ENCODE measurements around the gene DGKG.
A peak's percentile ranks its signal among the peaks of the same experiment; 100 is the strongest.

The DGKG gene

GRCh38 chr3:186361762-186362536, at the start of gene DGKG:
TSS of gene DGKG (minus strand) at chr3:186362234. CDS start at chr3:186320459, 41,775 bp downstream.
- peak; percentile 37 for DNase-seq (ENCODE audit: extremely low spot score)
- ChIA-PET CTCF (no interaction called here), POLR2A (no interaction called here)
- peak; percentile 72 for TF ChIP-seq PKNOX1 (IDR thresholded peaks at IDR 0.05)
- TF ChIP-seq FOXA1 (IDR thresholded peaks at IDR 0.05): no peak

- DNase-seq (ENCODE audit: extremely low spot score): no peak
- POLR2A ChIA-PET: no interaction called here
- no peak for TF ChIP-seq L3MBTL2 (conservative IDR thresholded peaks at IDR 0.05)
- TF ChIP-seq PKNOX1 (IDR thresholded peaks at IDR 0.05): no peak
- no peak for TF ChIP-seq SUZ12 (IDR thresholded peaks at IDR 0.05)
- TF ChIP-seq FOXA1 (IDR thresholded peaks at IDR 0.05): no peak
- no peak for TF ChIP-seq CTBP1 (IDR thresholded peaks at IDR 0.05; ENCODE audit: borderline replicate concordance)
- TF ChIP-seq FOXK2 (IDR thresholded peaks at IDR 0.05): no peak
- TF ChIP-seq BHLHE40 (IDR thresholded peaks at IDR 0.05; ENCODE audit: borderline replicate concordance): no peak
- TF ChIP-seq LEF1 (IDR thresholded peaks at IDR 0.05; ENCODE audit: borderline replicate concordance): no peak
- no peak for TF ChIP-seq FOXM1 (IDR thresholded peaks at IDR 0.05; ENCODE audit: borderline replicate concordance)
- no peak for TF ChIP-seq ELF4 (IDR thresholded peaks at IDR 0.05)
- no peak for TF ChIP-seq TARDBP (IDR thresholded peaks at IDR 0.05)
- TF ChIP-seq HDGF (IDR thresholded peaks at IDR 0.05; ENCODE audit: borderline replicate concordance): no peak
- TF ChIP-seq SP1 (IDR thresholded peaks at IDR 0.05): no peak
- no peak for TF ChIP-seq NFRKB (IDR thresholded peaks at IDR 0.05)
- no peak for TF ChIP-seq ARNT (IDR thresholded peaks at IDR 0.05)
- TF ChIP-seq ZNF384 (IDR thresholded peaks at IDR 0.05): no peak
- CTCF ChIA-PET: no interaction called here
These were observed 49.1 kb upstream of the DGKG start for GRCh38 chr3:186411089-186411488.

GRCh38 chr3:186406669-186407635, 44.9 kb upstream of the DGKG start:
- TF ChIP-seq ZNF384 (IDR thresholded peaks at IDR 0.05) (no peak), ARNT (IDR thresholded peaks at IDR 0.05) (no peak), TARDBP (IDR thresholded peaks at IDR 0.05) (no peak), FOXM1 (IDR thresholded peaks at IDR 0.05; ENCODE audit: borderline replicate concordance) (no peak), BHLHE40 (IDR thresholded peaks at IDR 0.05; ENCODE audit: borderline replicate concordance) (no peak), SP1 (IDR thresholded peaks at IDR 0.05) (no peak)
- CTCF ChIA-PET: no interaction called here
- POLR2A ChIA-PET: no interaction called here
- DNase-seq (ENCODE audit: extremely low spot score): no peak

GRCh38 chr3:186401556-186401955, 39.5 kb upstream of the DGKG start:
- no peak for DNase-seq (ENCODE audit: extremely low spot score)
- TF ChIP-seq ARNT (IDR thresholded peaks at IDR 0.05) (no peak), HDGF (IDR thresholded peaks at IDR 0.05; ENCODE audit: borderline replicate concordance) (no peak), FOXK2 (IDR thresholded peaks at IDR 0.05) (no peak), PKNOX1 (IDR thresholded peaks at IDR 0.05) (no peak), FOXM1 (IDR thresholded peaks at IDR 0.05; ENCODE audit: borderline replicate concordance) (no peak), L3MBTL2 (conservative IDR thresholded peaks at IDR 0.05) (no peak), ELF4 (IDR thresholded peaks at IDR 0.05) (no peak), NFRKB (IDR thresholded peaks at IDR 0.05) (no peak)
- POLR2A ChIA-PET: no interaction called here
- CTCF ChIA-PET: no interaction called here

- ChIA-PET CTCF (no interaction called here), POLR2A (no interaction called here)
- DNase-seq (ENCODE audit: extremely low spot score): no peak
- TF ChIP-seq L3MBTL2 (conservative IDR thresholded peaks at IDR 0.05) (no peak), TARDBP (IDR thresholded peaks at IDR 0.05) (no peak), HDGF (IDR thresholded peaks at IDR 0.05; ENCODE audit: borderline replicate concordance) (no peak), LEF1 (IDR thresholded peaks at IDR 0.05; ENCODE audit: borderline replicate concordance) (no peak), FOXM1 (IDR thresholded peaks at IDR 0.05; ENCODE audit: borderline replicate concordance) (no peak), ARNT (IDR thresholded peaks at IDR 0.05) (no peak), PKNOX1 (IDR thresholded peaks at IDR 0.05) (no peak), ELF4 (IDR thresholded peaks at IDR 0.05) (no peak), FOXK2 (IDR thresholded peaks at IDR 0.05) (no peak), SUZ12 (IDR thresholded peaks at IDR 0.05) (no peak), BHLHE40 (IDR thresholded peaks at IDR 0.05; ENCODE audit: borderline replicate concordance) (no peak), ZNF384 (IDR thresholded peaks at IDR 0.05) (no peak), FOXA1 (IDR thresholded peaks at IDR 0.05) (no peak)
These were observed 38.6 kb upstream of the DGKG start for GRCh38 chr3:186400662-186401061.
